ENCODE results near the gene COX6A1. TPM values are rescaled to one million over a fixed set of nuclear protein-coding genes. Genes with fewer than 3 reads are reported as not detected.

Gene COX6A1
- total and polyA plus RNA-seq, 2 of the 13 experiments (the other 11 are each of a cell fraction or from before 2014, with no cell fraction given) = 542 to 673 TPM

DNA sequence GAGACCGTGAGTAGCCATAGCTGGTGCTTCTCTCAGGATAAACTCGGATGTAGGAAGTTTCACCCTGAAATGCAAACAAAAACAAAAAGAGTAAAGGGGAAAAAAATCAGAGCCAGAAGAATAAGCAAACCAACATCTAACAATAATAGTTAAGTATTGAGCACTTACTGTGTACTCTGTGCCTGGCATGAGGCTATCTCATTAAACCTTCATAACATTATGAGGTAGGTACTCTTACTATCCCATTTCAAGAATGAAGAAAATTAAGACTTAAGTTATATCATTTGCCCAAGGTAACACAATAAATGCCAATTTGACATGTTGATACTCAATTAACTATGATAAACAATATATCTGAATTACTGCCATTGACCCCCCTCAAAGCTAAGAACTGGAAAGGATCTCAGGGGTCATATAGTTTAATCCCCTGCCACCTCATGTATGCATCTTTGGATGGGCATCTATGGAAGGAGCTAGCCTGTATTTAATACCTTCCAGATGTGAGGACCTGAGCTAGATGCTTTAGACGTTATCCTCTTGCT lies 24.3 kb downstream of the COX6A1 start (continued):
- TF ChIP-seq, protein P1, sequence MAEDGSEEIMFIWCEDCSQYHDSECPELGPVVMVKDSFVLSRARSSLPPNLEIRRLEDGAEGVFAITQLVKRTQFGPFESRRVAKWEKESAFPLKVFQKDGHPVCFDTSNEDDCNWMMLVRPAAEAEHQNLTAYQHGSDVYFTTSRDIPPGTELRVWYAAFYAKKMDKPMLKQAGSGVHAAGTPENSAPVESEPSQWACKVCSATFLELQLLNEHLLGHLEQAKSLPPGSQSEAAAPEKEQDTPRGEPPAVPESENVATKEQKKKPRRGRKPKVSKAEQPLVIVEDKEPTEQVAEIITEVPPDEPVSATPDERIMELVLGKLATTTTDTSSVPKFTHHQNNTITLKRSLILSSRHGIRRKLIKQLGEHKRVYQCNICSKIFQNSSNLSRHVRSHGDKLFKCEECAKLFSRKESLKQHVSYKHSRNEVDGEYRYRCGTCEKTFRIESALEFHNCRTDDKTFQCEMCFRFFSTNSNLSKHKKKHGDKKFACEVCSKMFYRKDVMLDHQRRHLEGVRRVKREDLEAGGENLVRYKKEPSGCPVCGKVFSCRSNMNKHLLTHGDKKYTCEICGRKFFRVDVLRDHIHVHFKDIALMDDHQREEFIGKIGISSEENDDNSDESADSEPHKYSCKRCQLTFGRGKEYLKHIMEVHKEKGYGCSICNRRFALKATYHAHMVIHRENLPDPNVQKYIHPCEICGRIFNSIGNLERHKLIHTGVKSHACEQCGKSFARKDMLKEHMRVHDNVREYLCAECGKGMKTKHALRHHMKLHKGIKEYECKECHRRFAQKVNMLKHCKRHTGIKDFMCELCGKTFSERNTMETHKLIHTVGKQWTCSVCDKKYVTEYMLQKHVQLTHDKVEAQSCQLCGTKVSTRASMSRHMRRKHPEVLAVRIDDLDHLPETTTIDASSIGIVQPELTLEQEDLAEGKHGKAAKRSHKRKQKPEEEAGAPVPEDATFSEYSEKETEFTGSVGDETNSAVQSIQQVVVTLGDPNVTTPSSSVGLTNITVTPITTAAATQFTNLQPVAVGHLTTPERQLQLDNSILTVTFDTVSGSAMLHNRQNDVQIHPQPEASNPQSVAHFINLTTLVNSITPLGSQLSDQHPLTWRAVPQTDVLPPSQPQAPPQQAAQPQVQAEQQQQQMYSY (CRISPR knock-in tag; IDR thresholded peaks at IDR 0.05) = no peak
- TF ChIP-seq KMT2A (CRISPR knock-in tag; IDR thresholded peaks at IDR 0.05) = no peak
- TF ChIP-seq ZBTB46 (CRISPR knock-in tag; IDR thresholded peaks at IDR 0.05; ENCODE audit: borderline replicate concordance) = no peak
- 0 out of 2 replicates have a peak, but pooled peaks have one; percentile 69 for TF ChIP-seq SSRP1 (CRISPR knock-in tag; IDR thresholded peaks at IDR 0.05)
- no peak for TF ChIP-seq YY1 (IDR thresholded peaks at IDR 0.05; ENCODE audit: insufficient read depth, insufficient replicate concordance, low read depth, low read length)
- TF ChIP-seq ELF3 (CRISPR knock-in tag; IDR thresholded peaks at IDR 0.05) = no peak
- no peak for TF ChIP-seq ZNF549 (CRISPR knock-in tag; IDR thresholded peaks at IDR 0.05)
- TF ChIP-seq MNT (IDR thresholded peaks at IDR 0.05) = no peak

All from HepG2 (cell line).